ENCODE results near the gene ROR1.

DNA sequence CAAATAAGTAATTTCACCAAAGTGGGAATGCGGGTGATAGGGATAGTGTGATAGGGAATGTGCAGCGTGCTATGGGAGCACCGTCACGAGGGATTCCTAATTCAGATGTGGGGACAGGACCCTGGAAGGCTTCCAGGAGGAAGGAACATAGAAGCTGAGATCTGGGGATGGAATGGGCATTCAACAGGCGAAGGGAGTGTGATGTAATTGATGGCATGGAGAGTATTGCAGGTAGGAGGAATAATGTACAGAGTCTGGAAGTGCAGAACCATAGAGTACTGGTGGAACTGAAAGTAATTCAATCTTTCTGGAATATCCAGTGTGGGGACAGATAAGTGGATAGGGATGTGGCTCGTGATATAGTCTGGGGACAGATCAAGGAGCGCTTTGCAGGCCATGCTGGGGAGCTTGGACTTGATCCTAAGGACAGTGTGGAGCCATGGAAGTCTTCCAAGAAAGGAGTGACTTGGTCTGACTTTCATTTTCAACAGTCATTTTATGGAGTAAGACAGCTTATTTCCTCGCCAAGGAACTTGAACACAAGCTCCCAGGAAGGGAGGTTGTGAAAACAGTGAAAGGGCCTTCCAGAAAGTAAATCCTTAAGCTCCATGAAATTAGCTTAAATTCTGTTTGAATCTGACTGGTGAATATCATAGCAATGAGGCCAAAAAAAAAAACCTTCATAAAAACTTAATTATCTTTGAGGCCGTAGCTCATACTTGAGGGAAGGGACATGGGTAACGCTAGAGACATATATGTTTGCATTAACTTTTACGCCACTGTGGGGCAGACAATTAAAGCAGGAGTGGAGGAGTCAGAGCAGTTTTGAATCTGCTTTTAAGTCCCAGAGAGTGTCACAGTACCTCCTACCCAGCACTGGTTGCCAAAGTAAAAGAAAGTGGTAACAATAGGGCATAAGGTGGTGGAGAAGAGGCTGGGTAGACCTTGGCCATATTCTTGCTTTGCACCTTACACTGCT, 55.8 kb downstream of the ROR1 start:
- TF ChIP-seq, protein P1, sequence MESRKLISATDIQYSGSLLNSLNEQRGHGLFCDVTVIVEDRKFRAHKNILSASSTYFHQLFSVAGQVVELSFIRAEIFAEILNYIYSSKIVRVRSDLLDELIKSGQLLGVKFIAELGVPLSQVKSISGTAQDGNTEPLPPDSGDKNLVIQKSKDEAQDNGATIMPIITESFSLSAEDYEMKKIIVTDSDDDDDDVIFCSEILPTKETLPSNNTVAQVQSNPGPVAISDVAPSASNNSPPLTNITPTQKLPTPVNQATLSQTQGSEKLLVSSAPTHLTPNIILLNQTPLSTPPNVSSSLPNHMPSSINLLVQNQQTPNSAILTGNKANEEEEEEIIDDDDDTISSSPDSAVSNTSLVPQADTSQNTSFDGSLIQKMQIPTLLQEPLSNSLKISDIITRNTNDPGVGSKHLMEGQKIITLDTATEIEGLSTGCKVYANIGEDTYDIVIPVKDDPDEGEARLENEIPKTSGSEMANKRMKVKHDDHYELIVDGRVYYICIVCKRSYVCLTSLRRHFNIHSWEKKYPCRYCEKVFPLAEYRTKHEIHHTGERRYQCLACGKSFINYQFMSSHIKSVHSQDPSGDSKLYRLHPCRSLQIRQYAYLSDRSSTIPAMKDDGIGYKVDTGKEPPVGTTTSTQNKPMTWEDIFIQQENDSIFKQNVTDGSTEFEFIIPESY (IDR thresholded peaks at IDR 0.05; ENCODE audit: extremely low read depth, insufficient replicate concordance, low read length): no peak
- TF ChIP-seq, protein P2, sequence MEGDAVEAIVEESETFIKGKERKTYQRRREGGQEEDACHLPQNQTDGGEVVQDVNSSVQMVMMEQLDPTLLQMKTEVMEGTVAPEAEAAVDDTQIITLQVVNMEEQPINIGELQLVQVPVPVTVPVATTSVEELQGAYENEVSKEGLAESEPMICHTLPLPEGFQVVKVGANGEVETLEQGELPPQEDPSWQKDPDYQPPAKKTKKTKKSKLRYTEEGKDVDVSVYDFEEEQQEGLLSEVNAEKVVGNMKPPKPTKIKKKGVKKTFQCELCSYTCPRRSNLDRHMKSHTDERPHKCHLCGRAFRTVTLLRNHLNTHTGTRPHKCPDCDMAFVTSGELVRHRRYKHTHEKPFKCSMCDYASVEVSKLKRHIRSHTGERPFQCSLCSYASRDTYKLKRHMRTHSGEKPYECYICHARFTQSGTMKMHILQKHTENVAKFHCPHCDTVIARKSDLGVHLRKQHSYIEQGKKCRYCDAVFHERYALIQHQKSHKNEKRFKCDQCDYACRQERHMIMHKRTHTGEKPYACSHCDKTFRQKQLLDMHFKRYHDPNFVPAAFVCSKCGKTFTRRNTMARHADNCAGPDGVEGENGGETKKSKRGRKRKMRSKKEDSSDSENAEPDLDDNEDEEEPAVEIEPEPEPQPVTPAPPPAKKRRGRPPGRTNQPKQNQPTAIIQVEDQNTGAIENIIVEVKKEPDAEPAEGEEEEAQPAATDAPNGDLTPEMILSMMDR (IDR thresholded peaks at IDR 0.05 in 2 of 3, conservative IDR thresholded peaks at IDR 0.05 in 1 of 3; ENCODE audit: borderline replicate concordance in 1 of 3, insufficient read depth in 1 of 3, low read depth in 2 of 3, low read length in 2 of 3): no peak
- no peak for TF ChIP-seq POLR2A (IDR thresholded peaks at IDR 0.05; ENCODE audit: borderline replicate concordance, extremely low read depth, insufficient read depth, insufficient read length)
- no peak for TF ChIP-seq RAD21 (IDR thresholded peaks at IDR 0.05; ENCODE audit: low read depth)
- no peak for TF ChIP-seq POLR2AphosphoS5 (IDR thresholded peaks at IDR 0.05; ENCODE audit: low read depth, low read length)
- TF ChIP-seq, protein P3, sequence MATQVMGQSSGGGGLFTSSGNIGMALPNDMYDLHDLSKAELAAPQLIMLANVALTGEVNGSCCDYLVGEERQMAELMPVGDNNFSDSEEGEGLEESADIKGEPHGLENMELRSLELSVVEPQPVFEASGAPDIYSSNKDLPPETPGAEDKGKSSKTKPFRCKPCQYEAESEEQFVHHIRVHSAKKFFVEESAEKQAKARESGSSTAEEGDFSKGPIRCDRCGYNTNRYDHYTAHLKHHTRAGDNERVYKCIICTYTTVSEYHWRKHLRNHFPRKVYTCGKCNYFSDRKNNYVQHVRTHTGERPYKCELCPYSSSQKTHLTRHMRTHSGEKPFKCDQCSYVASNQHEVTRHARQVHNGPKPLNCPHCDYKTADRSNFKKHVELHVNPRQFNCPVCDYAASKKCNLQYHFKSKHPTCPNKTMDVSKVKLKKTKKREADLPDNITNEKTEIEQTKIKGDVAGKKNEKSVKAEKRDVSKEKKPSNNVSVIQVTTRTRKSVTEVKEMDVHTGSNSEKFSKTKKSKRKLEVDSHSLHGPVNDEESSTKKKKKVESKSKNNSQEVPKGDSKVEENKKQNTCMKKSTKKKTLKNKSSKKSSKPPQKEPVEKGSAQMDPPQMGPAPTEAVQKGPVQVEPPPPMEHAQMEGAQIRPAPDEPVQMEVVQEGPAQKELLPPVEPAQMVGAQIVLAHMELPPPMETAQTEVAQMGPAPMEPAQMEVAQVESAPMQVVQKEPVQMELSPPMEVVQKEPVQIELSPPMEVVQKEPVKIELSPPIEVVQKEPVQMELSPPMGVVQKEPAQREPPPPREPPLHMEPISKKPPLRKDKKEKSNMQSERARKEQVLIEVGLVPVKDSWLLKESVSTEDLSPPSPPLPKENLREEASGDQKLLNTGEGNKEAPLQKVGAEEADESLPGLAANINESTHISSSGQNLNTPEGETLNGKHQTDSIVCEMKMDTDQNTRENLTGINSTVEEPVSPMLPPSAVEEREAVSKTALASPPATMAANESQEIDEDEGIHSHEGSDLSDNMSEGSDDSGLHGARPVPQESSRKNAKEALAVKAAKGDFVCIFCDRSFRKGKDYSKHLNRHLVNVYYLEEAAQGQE (IDR thresholded peaks at IDR 0.05; ENCODE audit: low read depth): no peak

Measured in HCT116 (cell line).